Fibroblast of pulmonary artery (primary cell): ENCODE measurements around the gene UBE2L6.

Experiments used
- DNase-seq: peaks from one replicate; pipeline ENCODE4 v3.0.0-alpha.2; 2010; ENCODE audit warnings: low read depth
- H3K4me3 ChIP-seq: replicated peaks from 2 replicates; pipeline ENCODE4 v1.5.1; 2011; ENCODE audit warnings: low read depth, mild to moderate bottlenecking, control low read depth, low read length, moderate library complexity
- CTCF ChIP-seq: IDR thresholded peaks from 2 replicates; pipeline ENCODE4 v1.5.1; 2011; ENCODE audit warnings: mild to moderate bottlenecking, control low read depth, low read length, inconsistent platforms; ENCODE audit errors: missing control alignments

Gene UBE2L6

GRCh38 chr11:57604296-57605027, 37.0 kb upstream of the UBE2L6 start:
- DNase-seq: no peak
- no peak overlapping the region for H3K4me3 ChIP-seq
- TF ChIP-seq CTCF: no peak

- DNase-seq: no peak
- no peak overlapping the region for H3K4me3 ChIP-seq
- TF ChIP-seq CTCF: no peak
Observed at GRCh38 chr11:57601297-57601696, 33.8 kb upstream of the UBE2L6 start.

GRCh38 chr11:57599381-57599780, 31.9 kb upstream of the UBE2L6 start:
- TF ChIP-seq CTCF: no peak
- peak overlapping the region; percentile 68 for H3K4me3 ChIP-seq
- DNase-seq: peak; percentile 9

- TF ChIP-seq CTCF: no peak
- peak overlapping the region; percentile 68 for H3K4me3 ChIP-seq
- peak; percentile 53 for DNase-seq
Observed at GRCh38 chr11:57598831-57599155, 31.3 kb upstream of the UBE2L6 start.

- TF ChIP-seq CTCF: no peak
- DNase-seq: peak; percentile 76
- peak overlapping the region; percentile 68 for H3K4me3 ChIP-seq
Observed at GRCh38 chr11:57597916-57598830, 30.7 kb upstream of the UBE2L6 start.

- peak within 1 kb of the TSS; percentile 68 for H3K4me3 ChIP-seq
- DNase-seq: peak; percentile 44
- no peak for TF ChIP-seq CTCF
Observed at GRCh38 chr11:57597461-57597915, 30.0 kb upstream of the UBE2L6 start, which contains the start of gene SERPING1. TSS of gene SERPING1 (plus strand) at chr11:57597685. CDS start at chr11:57598271, 586 bp downstream.
